HEK293T (cell line): ENCODE measurements around the gene COQ8A.

Experiments
- CTCF ChIA-PET: fragments of 350-600 bp; formaldehyde crosslinking; extraction: SDS; loops from one replicate; lab custom pipeline; 2021; ENCODE audit warnings: antibody characterized with exemption, inconsistent platforms; lab: Yijun Ruan, JAX
- POLR2A ChIA-PET: fragments of 350-600 bp; formaldehyde crosslinking; extraction: SDS; loops from one replicate; lab custom pipeline; 2020; ENCODE audit warnings: antibody characterized with exemption, inconsistent platforms; lab: Yijun Ruan, JAX
- DNase-seq: peaks from one replicate; pipeline ENCODE4 v3.0.0; 2012; ENCODE audit warnings: mixed read lengths; ENCODE audit errors: extremely low spot score
- ARNT ChIP-seq: fragments of 450-650 bp; IDR thresholded peaks from 2 replicates; pipeline ENCODE4 v1.6.1; 2017; ENCODE audit warnings: mild to moderate bottlenecking
- BHLHE40 ChIP-seq: fragments of 450-650 bp; IDR thresholded peaks from 2 replicates; pipeline ENCODE4 v1.6.1; 2016; ENCODE audit warnings: mild to moderate bottlenecking, moderate library complexity, borderline replicate concordance
- CTBP1 ChIP-seq: fragments of 450-650 bp; IDR thresholded peaks from 2 replicates; pipeline ENCODE4 v1.6.1; 2016; ENCODE audit warnings: borderline replicate concordance
- ELF4 ChIP-seq: fragments of 450-650 bp; IDR thresholded peaks from 2 replicates; pipeline ENCODE4 v1.6.1; 2017; ENCODE audit warnings: antibody characterized with exemption
- FOXA1 ChIP-seq: fragments of 450-650 bp; IDR thresholded peaks from 2 replicates; pipeline ENCODE4 v1.6.1; 2016; ENCODE audit warnings: mild to moderate bottlenecking
- FOXK2 ChIP-seq: fragments of 450-650 bp; IDR thresholded peaks from 2 replicates; pipeline ENCODE4 v1.6.1; 2016; ENCODE audit warnings: mild to moderate bottlenecking
- FOXM1 ChIP-seq: fragments of 450-650 bp; IDR thresholded peaks from 2 replicates; pipeline ENCODE4 v1.6.1; 2017; ENCODE audit warnings: mild to moderate bottlenecking, borderline replicate concordance
- HDGF ChIP-seq: fragments of 450-650 bp; IDR thresholded peaks from 2 replicates; pipeline ENCODE4 v1.6.1; 2017; ENCODE audit warnings: antibody characterized with exemption, borderline replicate concordance
- L3MBTL2 ChIP-seq: fragments of 450-650 bp; conservative IDR thresholded peaks from 2 replicates; pipeline ENCODE4 v1.6.1; 2016; ENCODE audit warnings: mild to moderate bottlenecking
- LEF1 ChIP-seq: fragments of 450-650 bp; IDR thresholded peaks from 2 replicates; pipeline ENCODE4 v1.6.1; 2017; ENCODE audit warnings: mild to moderate bottlenecking, borderline replicate concordance
- NFRKB ChIP-seq: fragments of 450-650 bp; IDR thresholded peaks from 2 replicates; pipeline ENCODE4 v1.6.1; 2016; ENCODE audit warnings: mild to moderate bottlenecking, moderate library complexity
- PKNOX1 ChIP-seq: fragments of 450-650 bp; IDR thresholded peaks from 2 replicates; pipeline ENCODE4 v1.6.1; 2016
- SP1 ChIP-seq: fragments of 450-650 bp; IDR thresholded peaks from 2 replicates; pipeline ENCODE4 v1.6.1; 2017
- SUZ12 ChIP-seq: fragments of 450-650 bp; IDR thresholded peaks from 2 replicates; pipeline ENCODE4 v1.6.1; 2016; ENCODE audit warnings: mild to moderate bottlenecking
- TARDBP ChIP-seq: fragments of 450-650 bp; IDR thresholded peaks from 2 replicates; pipeline ENCODE4 v1.6.1; 2016
- ZNF384 ChIP-seq: fragments of 450-650 bp; IDR thresholded peaks from 2 replicates; pipeline ENCODE4 v1.6.1; 2016

COQ8A gene

GRCh38 chr1:227004796-227005195, 64.7 kb downstream of the COQ8A start:
- ChIA-PET CTCF (no interaction called here), POLR2A (no interaction called here)
- no peak for DNase-seq
- no peak for TF ChIP-seq TARDBP
- TF ChIP-seq FOXK2: no peak
- TF ChIP-seq BHLHE40: no peak
- TF ChIP-seq PKNOX1: no peak
- no peak for TF ChIP-seq ARNT

DNA sequence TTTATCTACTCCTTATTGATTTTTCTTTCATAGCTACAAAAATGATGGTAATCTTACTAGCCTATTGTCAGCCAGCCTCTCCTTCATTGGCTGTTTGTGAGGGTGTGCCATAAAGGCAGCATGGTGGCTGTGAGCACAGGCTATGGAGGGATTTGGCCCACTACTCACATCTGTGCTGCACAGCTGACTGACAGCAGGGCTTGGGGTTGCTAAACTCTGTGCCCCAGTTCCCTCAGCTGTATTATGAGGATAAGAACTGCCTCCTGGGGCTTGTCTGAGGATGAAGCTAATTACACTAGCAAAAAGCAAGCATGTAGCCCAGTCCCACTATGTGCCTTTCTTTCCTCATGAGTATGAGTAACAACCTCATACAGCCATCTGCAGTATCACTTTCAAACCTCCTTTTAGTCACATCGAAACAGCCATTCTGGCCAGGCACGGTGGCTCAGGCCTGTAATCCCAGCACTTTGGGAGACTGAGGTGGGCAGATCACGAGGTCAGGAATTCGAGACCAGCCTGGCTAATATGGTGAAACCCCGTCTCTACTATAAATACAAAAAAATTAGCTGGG, 66.2 kb downstream of the COQ8A start:
- no peak for TF ChIP-seq ARNT
- TF ChIP-seq NFRKB: no peak
- no peak for TF ChIP-seq PKNOX1
- no peak for TF ChIP-seq ZNF384
- TF ChIP-seq FOXA1: no peak
- no peak for TF ChIP-seq BHLHE40
- no peak for TF ChIP-seq TARDBP
- TF ChIP-seq HDGF: no peak
- TF ChIP-seq SUZ12: no peak
- no peak for TF ChIP-seq CTBP1
- TF ChIP-seq ELF4: no peak
- no peak for TF ChIP-seq LEF1
- TF ChIP-seq SP1: no peak
- no peak for TF ChIP-seq FOXM1
- no peak for TF ChIP-seq FOXK2
- no peak for DNase-seq
- ChIA-PET CTCF (no interaction called here), POLR2A (no interaction called here)

GRCh38 chr1:227009937-227010336, 69.8 kb downstream of the COQ8A start:
- TF ChIP-seq SP1 (no peak), ARNT (no peak), ELF4 (no peak), L3MBTL2 (no peak), HDGF (no peak), ZNF384 (no peak), FOXK2 (no peak), PKNOX1 (no peak), TARDBP (no peak), SUZ12 (no peak), FOXM1 (no peak), NFRKB (no peak), LEF1 (no peak), CTBP1 (no peak), BHLHE40 (no peak), FOXA1 (no peak)
- ChIA-PET CTCF (no interaction called here), POLR2A (no interaction called here)
- DNase-seq: no peak

- TF ChIP-seq FOXK2 (no peak), ZNF384 (no peak), TARDBP (no peak), FOXM1 (no peak), L3MBTL2 (no peak), ARNT (no peak), SP1 (no peak), FOXA1 (no peak), NFRKB (no peak), LEF1 (no peak), ELF4 (no peak), BHLHE40 (no peak), HDGF (no peak), SUZ12 (no peak), PKNOX1 (no peak), CTBP1 (no peak)
- ChIA-PET POLR2A (no interaction called here), CTCF (no interaction called here)
- no peak for DNase-seq
These were observed 70.6 kb downstream of the COQ8A start for GRCh38 chr1:227010645-227011044.

GRCh38 chr1:227016990-227017389, 76.9 kb downstream of the COQ8A start:
- no peak for DNase-seq
- POLR2A ChIA-PET: no interaction called here
- CTCF ChIA-PET: no interaction called here
- TF ChIP-seq CTBP1 (no peak), ZNF384 (no peak), SP1 (no peak), ARNT (no peak), FOXA1 (no peak), TARDBP (no peak), FOXM1 (no peak), ELF4 (no peak; the same call in 1 of the 2 replicates), PKNOX1 (no peak), SUZ12 (no peak), FOXK2 (no peak), NFRKB (no peak), L3MBTL2 (no peak), HDGF (no peak), LEF1 (no peak)
